ENCODE measurements around the gene BTN3A1.
A peak's percentile ranks its signal among the peaks of the same experiment; 100 is the strongest.

BTN3A1 gene

DNA sequence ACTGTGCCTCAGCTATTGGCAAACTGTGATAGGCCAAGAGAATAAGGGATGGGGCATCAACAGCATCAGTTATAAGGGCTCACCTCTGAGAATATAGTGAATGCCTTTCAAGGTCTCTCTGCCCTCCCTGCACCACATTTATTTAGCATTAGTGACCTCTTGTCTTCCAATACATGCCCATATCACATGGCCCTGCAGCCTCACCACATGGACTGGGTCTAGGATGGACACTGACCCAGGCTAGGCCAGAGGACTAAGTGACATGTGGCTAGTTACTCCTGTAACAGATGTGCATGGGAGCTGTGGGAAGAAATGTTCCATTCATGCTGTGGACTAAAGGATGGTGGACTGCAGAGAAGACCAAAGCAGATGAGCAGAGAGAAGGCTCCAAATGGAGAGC lies 22.3 kb upstream of the BTN3A1 start:
- no peak for DNase-seq

- no peak for DNase-seq
These were observed 21.8 kb upstream of the BTN3A1 start for GRCh38 chr6:26380256-26380655.

DNA sequence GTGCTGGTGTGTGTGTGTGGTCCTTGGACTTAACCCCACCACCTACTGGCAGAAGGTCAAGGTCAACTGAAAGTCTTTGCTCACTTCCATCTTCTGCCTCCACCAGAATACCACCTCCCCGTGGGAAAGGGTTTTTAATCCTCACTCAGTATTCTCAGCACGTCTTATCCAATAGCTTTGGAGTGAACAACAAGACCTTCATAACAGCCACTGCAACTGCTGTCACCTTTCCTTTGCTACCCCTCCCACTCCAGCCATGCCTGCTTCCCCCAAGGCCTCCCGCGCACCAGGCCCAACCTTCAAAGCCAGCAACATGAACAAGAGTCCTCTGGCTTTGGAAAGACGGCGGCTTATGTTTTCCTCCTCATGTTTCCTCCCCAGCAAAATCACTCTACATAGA lies 20.0 kb upstream of the BTN3A1 start:
- no peak for DNase-seq

- DNase-seq, result peak; percentile 57
These were observed 18.3 kb upstream of the BTN3A1 start for GRCh38 chr6:26383624-26384417.

- DNase-seq, result no peak
These were observed 16.3 kb upstream of the BTN3A1 start for GRCh38 chr6:26385734-26386125.

DNA sequence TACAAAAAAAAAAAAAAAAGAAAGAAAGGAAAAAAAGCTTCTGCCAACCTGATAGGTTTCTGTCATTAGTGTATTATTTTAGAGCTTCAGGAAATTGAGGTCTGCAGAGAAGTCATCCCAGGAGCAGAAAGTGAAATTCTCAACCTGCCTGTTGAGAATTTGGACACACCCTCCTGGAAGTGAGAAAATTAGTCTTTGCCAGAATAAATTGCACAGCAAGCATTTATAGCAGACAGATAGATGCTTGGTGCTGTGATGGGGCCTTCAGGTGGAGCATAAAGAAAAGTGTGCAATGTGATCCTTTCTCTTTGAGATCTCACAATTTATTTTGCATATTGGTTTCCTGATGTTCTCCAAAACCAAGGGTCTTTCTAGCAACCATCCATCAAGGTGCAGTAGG lies 14.5 kb upstream of the BTN3A1 start:
- DNase-seq, result no peak

GRCh38 chr6:26388014-26388413 lies 14.1 kb upstream of the BTN3A1 start:
- no peak for DNase-seq

- no peak for DNase-seq
These were observed 13.6 kb upstream of the BTN3A1 start for GRCh38 chr6:26388441-26388840.

DNA sequence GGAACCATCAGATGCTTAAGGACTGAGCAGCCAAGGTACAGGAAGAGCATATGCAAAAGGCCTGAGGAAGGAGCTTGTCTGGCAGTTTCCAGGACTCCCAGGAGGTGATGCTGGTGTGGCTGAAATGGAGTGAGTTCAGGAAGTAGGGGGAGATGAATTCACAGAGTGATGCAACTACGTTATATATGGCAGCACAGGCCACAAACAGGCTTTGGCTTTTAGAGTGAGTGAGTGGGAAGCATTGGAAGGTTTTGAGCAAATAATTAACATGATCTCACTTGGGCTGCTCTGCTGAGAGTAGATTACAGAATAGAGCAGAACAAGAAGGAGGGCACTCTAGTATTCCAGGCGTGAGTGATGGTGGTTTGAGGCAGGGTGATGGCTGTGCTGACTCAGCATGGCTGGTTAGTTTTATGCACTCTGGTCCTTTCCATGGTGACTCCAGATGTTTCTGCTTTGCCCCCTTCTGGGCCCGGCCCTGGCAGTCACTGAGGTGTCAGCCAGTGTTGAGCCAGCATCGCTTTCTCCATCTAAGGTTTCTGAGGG lies 12.7 kb upstream of the BTN3A1 start:
- DNase-seq, result peak; percentile 50

GRCh38 chr6:26390531-26390930 lies 11.5 kb upstream of the BTN3A1 start:
- DNase-seq, result no peak

GRCh38 chr6:26392932-26393636 lies 9.0 kb upstream of the BTN3A1 start:
- DNase-seq, result no peak

DNA sequence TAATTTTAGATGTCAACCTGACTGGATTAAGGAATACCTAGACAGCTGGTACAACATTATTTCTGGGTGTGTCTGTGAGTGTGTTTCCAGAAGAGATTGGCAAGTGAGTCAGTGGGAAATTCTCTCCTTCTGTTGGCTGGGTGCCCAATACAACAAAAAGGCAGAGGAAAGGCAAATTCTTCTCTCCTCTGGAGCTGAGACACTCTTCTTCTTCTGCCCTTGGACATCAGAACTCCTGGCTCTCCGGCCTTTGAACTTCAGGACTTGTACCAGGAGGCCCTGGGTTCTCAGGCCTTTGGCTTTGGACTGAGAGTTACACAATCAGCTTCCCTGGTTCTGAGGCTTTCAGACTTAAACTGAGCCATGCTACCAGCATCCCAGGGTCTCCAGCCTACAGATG lies 7.8 kb upstream of the BTN3A1 start:
- DNase-seq, result peak; percentile 78

DNA sequence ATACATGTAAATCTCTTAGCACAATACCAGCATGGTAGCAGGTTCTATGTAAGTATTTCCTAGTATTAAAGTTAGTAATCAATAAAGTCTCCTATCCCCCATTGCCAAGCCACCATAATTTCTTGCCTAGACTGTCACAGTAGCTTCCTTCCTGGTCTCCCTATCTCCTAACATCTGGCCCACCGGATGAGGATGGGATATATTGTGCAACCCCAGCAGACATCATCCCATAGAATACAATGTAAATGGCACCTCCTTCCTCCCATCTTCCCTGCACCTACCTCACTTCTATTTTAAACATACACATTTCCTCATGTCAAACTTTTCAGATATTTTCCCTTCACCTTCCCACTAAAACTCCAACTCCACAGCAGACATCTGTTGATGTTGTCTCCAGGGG lies 3.5 kb upstream of the BTN3A1 start:
- no peak for DNase-seq

- DNase-seq, result no peak
These were observed 1.4 kb upstream of the BTN3A1 start for GRCh38 chr6:26400626-26401025.

DNA sequence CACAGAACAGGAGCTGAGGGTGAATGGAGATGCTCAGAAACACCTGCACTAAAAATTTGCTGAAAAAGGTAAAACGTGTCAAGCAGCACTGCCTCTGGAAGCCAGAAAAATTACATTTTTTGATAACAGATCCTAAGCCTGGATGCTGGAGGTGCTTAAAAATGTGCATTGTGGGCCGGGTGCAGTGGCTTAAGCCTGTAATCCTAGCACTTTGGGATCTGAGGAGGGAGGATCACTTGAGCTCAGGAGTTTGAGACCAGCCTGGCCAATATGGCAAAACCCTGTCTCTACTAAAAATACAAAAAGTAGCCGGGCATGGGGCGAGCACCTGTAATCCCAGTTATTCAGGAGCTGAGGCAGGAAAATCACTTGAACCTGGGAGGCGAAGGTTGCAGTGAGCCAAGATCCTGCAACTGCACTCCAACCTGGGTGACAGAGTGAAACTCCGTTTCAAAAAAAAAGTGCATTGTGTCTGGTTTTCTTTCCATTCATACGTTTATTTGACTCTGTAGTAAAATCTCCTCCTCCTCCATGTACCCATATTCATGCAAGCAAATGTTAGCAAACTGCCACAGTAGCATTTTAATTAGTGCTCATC lies 587 bp upstream of the BTN3A1 start:
- DNase-seq, result no peak

- no peak for DNase-seq
These were observed 1.8 kb downstream of the BTN3A1 start for GRCh38 chr6:26403893-26404292.

GRCh38 chr6:26404546-26404945 lies 2.5 kb downstream of the BTN3A1 start:
- no peak for DNase-seq

- DNase-seq, result no peak
These were observed 7.0 kb downstream of the BTN3A1 start for GRCh38 chr6:26408828-26409730.

GRCh38 chr6:26411751-26412150 lies 9.7 kb downstream of the BTN3A1 start:
- DNase-seq, result peak; percentile 28

DNA sequence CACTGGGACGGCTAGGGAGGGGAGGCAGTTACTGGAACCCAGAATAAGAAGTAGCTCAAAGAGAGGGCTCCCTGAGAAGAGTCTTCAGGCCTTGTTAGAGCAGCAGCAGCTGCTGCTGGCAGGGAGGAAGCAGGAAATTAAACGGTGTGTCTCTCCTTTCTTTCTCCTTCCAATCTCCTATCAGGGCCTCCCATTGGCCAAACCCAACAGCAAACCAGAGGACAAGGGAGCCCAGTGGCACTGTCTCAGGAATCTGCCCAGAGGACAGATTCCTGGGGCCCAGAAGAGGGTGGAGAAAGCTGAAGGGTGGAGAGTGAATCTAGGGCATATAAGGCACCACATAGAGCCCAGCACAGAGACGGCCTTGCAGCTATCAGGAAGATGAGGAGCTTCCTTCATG lies 10.2 kb downstream of the BTN3A1 start:
- DNase-seq, result no peak

DNA sequence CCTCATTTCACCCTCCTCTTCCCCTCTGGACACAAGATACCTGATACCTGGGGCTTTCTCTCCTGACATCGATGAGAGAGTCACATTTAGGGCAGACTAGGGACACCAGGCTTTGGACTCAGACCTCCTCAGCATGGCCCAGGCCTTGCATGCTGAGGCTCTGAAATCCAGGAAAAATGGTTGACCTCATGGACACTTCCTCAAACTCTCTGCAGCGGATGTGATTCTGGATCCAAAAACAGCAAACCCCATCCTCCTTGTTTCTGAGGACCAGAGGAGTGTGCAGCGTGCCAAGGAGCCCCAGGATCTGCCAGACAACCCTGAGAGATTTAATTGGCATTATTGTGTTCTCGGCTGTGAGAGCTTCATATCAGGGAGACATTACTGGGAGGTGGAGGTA lies 10.9 kb downstream of the BTN3A1 start:
- no peak for DNase-seq

DNA sequence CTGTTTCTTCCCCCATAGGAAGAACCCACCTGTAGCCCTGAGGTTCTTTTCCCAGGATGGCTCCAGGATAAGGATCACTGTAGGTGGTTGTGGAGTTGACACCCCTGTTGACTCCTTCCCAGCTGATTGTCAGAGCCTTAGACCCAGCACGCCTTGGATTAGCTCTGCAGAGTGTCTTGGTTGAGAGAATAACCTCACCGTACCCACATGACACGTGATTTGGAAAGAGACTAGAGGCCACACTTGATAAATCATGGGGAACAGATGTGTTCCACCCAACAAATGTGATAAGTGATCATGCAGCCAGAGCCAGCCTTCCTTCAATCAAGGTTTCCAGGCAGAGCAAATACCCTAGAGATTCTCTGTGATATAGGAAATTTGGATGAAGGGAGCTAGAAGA lies 12.2 kb downstream of the BTN3A1 start:
- no peak for DNase-seq

Data from fibroblast of skin of right biceps (primary cell).